MCF 10A (cell line): Measurements from ENCODE around the gene GLB1L2. TPM values are rescaled to one million over a fixed set of nuclear protein-coding genes. Genes with fewer than 3 reads are reported as not detected.

Experiments
- BruUV-seq: library from RNA; stranded (reverse); fragments of 400-500 nt; replicated peaks from 2 replicates; lab custom pipeline; 2021; lab: Mats Ljungman, UMichigan
- CTCF ChIA-PET: fragments of 300-600 bp; sonication (Branson Sonifier 250); formaldehyde crosslinking; extraction: SDS; loops from one replicate; lab custom pipeline; 2021; ENCODE audit warnings: antibody characterized with exemption, inconsistent platforms; lab: Yijun Ruan, JAX
- POLR2A ChIA-PET: fragments of 300-600, 350-650 bp; sonication (Branson Sonifier 250); formaldehyde crosslinking; extraction: SDS; loops from one replicate; lab custom pipeline; 2020; ENCODE audit warnings: antibody characterized with exemption, inconsistent platforms; lab: Yijun Ruan, JAX
- DNase-seq: peaks from one replicate; pipeline ENCODE4 v3.0.0-alpha.2; 2018; ENCODE audit not compliant: unreplicated experiment
- H3K27ac Mint-ChIP-seq: one replicate; pipeline ENCODE4 v1.8.0; 2022; ENCODE audit warnings: mild to moderate bottlenecking, low read depth, mixed read lengths; ENCODE audit not compliant: unreplicated experiment
- H3K27me3 Mint-ChIP-seq: one replicate; pipeline ENCODE4 v1.8.0; 2022; ENCODE audit warnings: mixed read lengths; ENCODE audit not compliant: insufficient read depth, unreplicated experiment
- H3K36me3 Mint-ChIP-seq: one replicate; pipeline ENCODE4 v1.8.0; 2022; ENCODE audit warnings: mild to moderate bottlenecking, moderate library complexity, mixed read lengths; ENCODE audit not compliant: insufficient read depth, unreplicated experiment
- H3K4me1 Mint-ChIP-seq: one replicate; pipeline ENCODE4 v1.8.0; 2022; ENCODE audit warnings: mixed read lengths; ENCODE audit not compliant: insufficient read depth, unreplicated experiment
- H3K4me3 Mint-ChIP-seq: one replicate; pipeline ENCODE4 v1.8.0; 2022; ENCODE audit warnings: mild to moderate bottlenecking, moderate library complexity, mixed read lengths; ENCODE audit not compliant: unreplicated experiment
- H3K9me3 Mint-ChIP-seq: one replicate; pipeline ENCODE4 v1.8.0; 2022; ENCODE audit warnings: mixed read lengths; ENCODE audit not compliant: unreplicated experiment
- intact Hi-C: fragments of 100-400 bp; cut with micrococcal nuclease; formaldehyde crosslinking; loops from 2 replicates; pipeline ENCODE4 v1.14.1; 2022
- total RNA-seq: library from RNA; stranded (reverse); gene quantifications from 2 replicates; pipeline ENCODE4 v1.2.3, GENCODE V29; 2022
- TF ChIP-seq, protein P1 (sequence below): fragments of 200-600 bp; IDR thresholded peaks from one replicate; pipeline ENCODE4 v1.8.0; 2022; ENCODE audit warnings: antibody characterized with exemption, mild to moderate bottlenecking; ENCODE audit not compliant: unreplicated experiment

GLB1L2 gene
- total RNA-seq, 1 experiment from 2014 or later: 17.0 TPM

DNA sequence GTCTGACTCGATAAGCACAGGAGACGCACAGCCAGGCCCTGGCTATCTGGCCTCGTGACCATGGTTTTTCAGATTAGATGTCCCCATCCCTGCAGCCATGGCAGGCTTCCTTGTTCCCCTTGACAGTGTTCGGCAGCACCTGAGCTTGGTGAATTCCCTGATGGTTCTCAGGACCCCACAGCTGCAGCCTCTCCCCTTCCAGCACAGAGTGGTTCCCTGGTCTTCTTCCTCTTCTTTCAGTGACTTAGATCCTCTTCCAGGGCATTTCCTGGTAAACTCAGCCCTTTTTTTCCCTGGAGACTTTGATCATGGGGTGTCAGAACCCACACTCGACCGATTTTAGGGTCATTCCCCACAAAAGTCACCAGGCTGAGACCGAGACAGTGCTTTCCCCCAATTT, 41.1 kb upstream of the GLB1L2 start:
- ChIA-PET CTCF (no interaction called here), POLR2A (no interaction called here)
- Mint-ChIP-seq H3K4me3 (no peak overlapping the region), H3K4me1 (no peaks in the 10 kb centered on the region), H3K27me3 (peaks cover 19% of the 10 kb centered on the region), H3K27ac (no peak overlapping the region), H3K9me3 (no peaks in the 10 kb centered on the region), H3K36me3 (no peaks in the 10 kb centered on the region)
- intact Hi-C loops: no loop called here
- TF ChIP-seq, protein P1, sequence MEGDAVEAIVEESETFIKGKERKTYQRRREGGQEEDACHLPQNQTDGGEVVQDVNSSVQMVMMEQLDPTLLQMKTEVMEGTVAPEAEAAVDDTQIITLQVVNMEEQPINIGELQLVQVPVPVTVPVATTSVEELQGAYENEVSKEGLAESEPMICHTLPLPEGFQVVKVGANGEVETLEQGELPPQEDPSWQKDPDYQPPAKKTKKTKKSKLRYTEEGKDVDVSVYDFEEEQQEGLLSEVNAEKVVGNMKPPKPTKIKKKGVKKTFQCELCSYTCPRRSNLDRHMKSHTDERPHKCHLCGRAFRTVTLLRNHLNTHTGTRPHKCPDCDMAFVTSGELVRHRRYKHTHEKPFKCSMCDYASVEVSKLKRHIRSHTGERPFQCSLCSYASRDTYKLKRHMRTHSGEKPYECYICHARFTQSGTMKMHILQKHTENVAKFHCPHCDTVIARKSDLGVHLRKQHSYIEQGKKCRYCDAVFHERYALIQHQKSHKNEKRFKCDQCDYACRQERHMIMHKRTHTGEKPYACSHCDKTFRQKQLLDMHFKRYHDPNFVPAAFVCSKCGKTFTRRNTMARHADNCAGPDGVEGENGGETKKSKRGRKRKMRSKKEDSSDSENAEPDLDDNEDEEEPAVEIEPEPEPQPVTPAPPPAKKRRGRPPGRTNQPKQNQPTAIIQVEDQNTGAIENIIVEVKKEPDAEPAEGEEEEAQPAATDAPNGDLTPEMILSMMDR: no peak
- BruUV-seq: no TSS peak
- no peak for DNase-seq

DNA sequence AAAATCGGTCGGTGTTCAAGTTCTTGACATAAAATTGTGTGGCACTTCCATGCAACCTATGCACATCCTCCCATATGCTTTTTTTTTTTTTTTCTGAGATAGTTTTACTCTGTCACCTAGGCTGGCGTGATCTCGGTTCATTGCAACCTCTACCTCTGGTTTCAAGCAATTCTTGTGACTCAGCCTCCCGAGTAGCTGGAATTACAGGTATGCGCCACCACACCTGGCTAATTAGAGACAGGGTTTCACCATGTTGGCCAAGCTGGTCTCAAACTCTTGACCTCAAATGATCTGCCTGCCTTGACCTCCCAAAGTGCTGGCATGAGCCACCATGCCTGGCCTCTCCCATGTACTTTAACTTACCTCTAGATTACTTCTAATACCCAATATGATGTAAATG, 40.6 kb upstream of the GLB1L2 start:
- BruUV-seq: no TSS peak
- peaks cover 23% of the 10 kb centered on the region for H3K27me3 Mint-ChIP-seq
- no peaks in the 10 kb centered on the region for H3K36me3 Mint-ChIP-seq
- no peak for DNase-seq
- no peaks in the 10 kb centered on the region for H3K4me1 Mint-ChIP-seq
- ChIA-PET POLR2A (no interaction called here), CTCF (interaction anchor here (0.6 kb wide), 1 partner anchor 24 kb away, joined by 3 read pairs; no protein-coding TSS in a partner anchor)
- H3K9me3 Mint-ChIP-seq: no peaks in the 10 kb centered on the region
- H3K4me3 Mint-ChIP-seq: no peak overlapping the region
- TF ChIP-seq, protein P1: no peak
- intact Hi-C loops: no loop called here
- H3K27ac Mint-ChIP-seq: no peak overlapping the region

DNA sequence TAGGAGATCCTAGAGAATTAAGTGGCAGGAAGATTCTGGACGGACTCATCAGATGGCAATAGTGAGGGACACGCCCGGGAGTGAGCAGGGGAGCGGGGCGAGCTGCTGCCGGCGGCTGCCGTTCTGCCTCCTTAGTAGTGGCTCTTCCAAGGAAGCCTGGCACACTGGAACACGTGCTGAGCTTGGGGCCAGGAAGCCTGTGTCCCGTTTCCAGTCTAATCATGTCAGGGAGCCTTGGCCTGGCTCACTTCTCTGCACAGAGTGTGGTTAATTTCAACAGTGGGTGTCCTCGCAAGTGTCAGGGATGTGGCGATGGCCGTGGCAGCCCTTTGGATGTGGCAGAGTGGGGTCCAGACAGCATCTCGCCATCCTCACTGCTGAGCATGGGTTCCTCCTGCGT, 39.1 kb upstream of the GLB1L2 start:
- TF ChIP-seq, protein P1: no peak
- no peaks in the 10 kb centered on the region for H3K36me3 Mint-ChIP-seq
- H3K4me1 Mint-ChIP-seq: no peaks in the 10 kb centered on the region
- H3K27me3 Mint-ChIP-seq: peaks cover 23% of the 10 kb centered on the region
- no peak overlapping the region for H3K4me3 Mint-ChIP-seq
- H3K27ac Mint-ChIP-seq: no peak overlapping the region
- POLR2A ChIA-PET: no interaction called here
- H3K9me3 Mint-ChIP-seq: no peaks in the 10 kb centered on the region
- DNase-seq: no peak
- BruUV-seq: no TSS peak
- CTCF ChIA-PET: interaction anchor here (0.8 kb wide), 1 partner anchor 89 kb away, joined by 3 read pairs; no protein-coding TSS in a partner anchor
- intact Hi-C loops: no loop called here

DNA sequence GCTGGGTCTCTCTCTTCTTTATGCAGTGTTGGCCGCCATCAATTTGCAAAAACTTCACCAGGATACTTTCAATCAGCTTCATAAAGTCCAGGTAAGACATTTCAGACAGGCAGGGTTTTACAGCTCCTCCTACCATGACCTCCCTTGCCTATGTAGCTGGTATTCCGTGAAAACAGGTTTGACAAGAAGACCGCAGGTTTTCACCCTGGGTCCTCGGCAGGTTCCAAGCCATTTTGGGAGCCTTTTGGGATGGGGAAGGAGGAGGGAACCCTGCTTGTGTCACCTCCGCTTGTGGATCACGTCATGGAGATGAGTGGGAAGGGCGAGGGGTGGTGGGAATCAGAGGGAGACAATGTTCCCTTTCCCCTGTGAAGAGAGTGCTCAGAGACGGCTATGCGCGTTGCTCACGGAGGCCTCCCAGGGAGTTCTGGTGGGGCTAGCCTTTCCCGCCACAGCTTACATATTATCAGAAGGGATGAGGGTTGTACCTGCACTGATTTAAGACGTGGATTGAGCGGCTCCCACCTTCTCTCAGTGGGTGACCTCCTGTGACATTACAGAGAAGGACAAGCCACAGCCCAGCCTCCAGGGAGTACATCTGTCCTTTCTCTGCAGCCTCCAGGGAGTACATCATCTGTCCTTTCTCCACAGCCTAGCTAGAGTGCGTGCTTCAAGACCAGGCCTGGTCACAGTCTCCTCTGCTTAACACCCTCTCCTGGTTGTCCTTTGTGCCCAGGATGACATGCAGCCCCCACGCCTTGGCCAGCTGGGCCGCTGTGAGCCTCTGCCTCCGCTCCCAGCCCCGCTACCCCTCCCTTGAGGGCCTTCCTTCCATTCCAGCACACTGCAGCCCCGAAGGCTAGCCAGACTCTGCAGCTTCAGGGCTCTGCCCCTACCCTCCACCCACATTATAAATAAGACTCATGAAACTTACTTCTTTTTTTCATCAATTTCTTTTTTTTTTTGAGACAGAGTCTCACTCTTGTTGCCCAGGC, 38.4 kb upstream of the GLB1L2 start:
- ChIA-PET POLR2A (no interaction called here), CTCF (interaction anchor here (0.8 kb wide), 1 partner anchor 90 kb away, joined by 3 read pairs; no protein-coding TSS in a partner anchor)
- intact Hi-C loops: no loop called here
- Mint-ChIP-seq H3K27me3 (peaks cover 23% of the 10 kb centered on the region), H3K36me3 (no peaks in the 10 kb centered on the region), H3K4me3 (no peak overlapping the region), H3K4me1 (no peaks in the 10 kb centered on the region), H3K27ac (no peak overlapping the region), H3K9me3 (no peaks in the 10 kb centered on the region)
- DNase-seq: no peak
- TF ChIP-seq, protein P1: no peak
- no TSS peak for BruUV-seq
